HFFc6 (cell line): ENCODE results near the gene RCN1. TPM values are rescaled to one million over a fixed set of nuclear protein-coding genes. Genes with fewer than 3 reads are reported as not detected.

Experiments used
- DNase-seq: peaks from one replicate; pipeline ENCODE4 v3.0.0-alpha.2; 2018
- H3K27ac Mint-ChIP-seq: 2 replicates; pipeline ENCODE4 v1.8.0; 2020; ENCODE audit warnings: mild to moderate bottlenecking, mixed read lengths
- H3K27me3 Mint-ChIP-seq: 2 replicates; pipeline ENCODE4 v1.8.0; 2021; ENCODE audit warnings: mild to moderate bottlenecking, moderate library complexity, mixed read lengths; ENCODE audit not compliant: insufficient read depth
- H3K36me3 Mint-ChIP-seq: 2 replicates; pipeline ENCODE4 v1.8.0; 2021; ENCODE audit warnings: low read depth, mixed read lengths
- H3K4me1 Mint-ChIP-seq: 2 replicates; pipeline ENCODE4 v1.8.0; 2020; ENCODE audit warnings: low read depth, mixed read lengths
- H3K4me3 Mint-ChIP-seq: 2 replicates; pipeline ENCODE4 v1.8.0; 2020; ENCODE audit warnings: mild to moderate bottlenecking, moderate library complexity, mixed read lengths
- H3K9me3 Mint-ChIP-seq: 2 replicates; pipeline ENCODE4 v1.8.0; 2020; ENCODE audit warnings: mild to moderate bottlenecking, mixed read lengths
- CTCF ChIP-seq: fragments of 200-600 bp; sonication (generic); IDR thresholded peaks from 2 replicates; pipeline ENCODE4 v1.5.0; 2021; ENCODE audit warnings: antibody characterized with exemption, mild to moderate bottlenecking
- total RNA-seq, 6 experiments: library from RNA; stranded (reverse); fragmentation: NEBNext Ultra II Directional; extraction: Animal tissue kit (Norgen Biotek cat#: 25700); gene quantifications; 2 replicates in 1 of 6; 3 replicates in 5 of 6; pipeline ENCODE4 v1.2.3, GENCODE V29; 2021

The RCN1 gene
- total RNA-seq, 6 experiments from 2014 or later = 212 to 294 (median 264) TPM

GRCh38 chr11:32122200-32122599, 31.3 kb downstream of the RCN1 start:
- Mint-ChIP-seq H3K27me3 (peaks cover 13% of the 10 kb centered on the region), H3K4me1 (peaks cover 13% of the 10 kb centered on the region), H3K9me3 (peaks cover 4% of the 10 kb centered on the region; the same call in 1 of the 2 replicates), H3K36me3 (peaks cover 6% of the 10 kb centered on the region), H3K27ac (no peak overlapping the region), H3K4me3 (no peak overlapping the region)
- no peak for DNase-seq
- no peak for TF ChIP-seq CTCF

- peak; percentile 45 for DNase-seq
- H3K4me1 Mint-ChIP-seq = peaks cover 28% of the 10 kb centered on the region
- H3K4me3 Mint-ChIP-seq = no peak overlapping the region
- H3K27ac Mint-ChIP-seq = no peak overlapping the region
- H3K27me3 Mint-ChIP-seq = peaks cover 8% of the 10 kb centered on the region
- peaks cover 11% of the 10 kb centered on the region for H3K9me3 Mint-ChIP-seq
- peaks cover 5% of the 10 kb centered on the region; the same call in 1 of the 2 replicates for H3K36me3 Mint-ChIP-seq
- TF ChIP-seq CTCF = no peak
Measured at GRCh38 chr11:32131321-32131720, 40.4 kb downstream of the RCN1 start.

GRCh38 chr11:32136657-32137056, 45.8 kb downstream of the RCN1 start:
- peaks cover 40% of the 10 kb centered on the region for H3K4me1 Mint-ChIP-seq
- TF ChIP-seq CTCF = no peak
- H3K27me3 Mint-ChIP-seq = peaks cover 2% of the 10 kb centered on the region; the same call in 1 of the 2 replicates
- no peak for DNase-seq
- no peaks in the 10 kb centered on the region for H3K9me3 Mint-ChIP-seq
- H3K36me3 Mint-ChIP-seq = no peaks in the 10 kb centered on the region
- no peak overlapping the region for H3K4me3 Mint-ChIP-seq
- H3K27ac Mint-ChIP-seq = peak overlapping the region; percentile 90

- H3K4me3 Mint-ChIP-seq = peak overlapping the region; percentile 23; the same call in 1 of the 2 replicates
- peak; percentile 94 for DNase-seq
- H3K27ac Mint-ChIP-seq = peak overlapping the region; percentile 90
- peaks cover 37% of the 10 kb centered on the region for H3K4me1 Mint-ChIP-seq
- H3K36me3 Mint-ChIP-seq = no peaks in the 10 kb centered on the region
- H3K27me3 Mint-ChIP-seq = peaks cover 2% of the 10 kb centered on the region; the same call in 1 of the 2 replicates
- TF ChIP-seq CTCF = no peak
- H3K9me3 Mint-ChIP-seq = no peaks in the 10 kb centered on the region
Measured at GRCh38 chr11:32137263-32137662, 46.4 kb downstream of the RCN1 start.

- Mint-ChIP-seq H3K4me3 (no peak overlapping the region), H3K27ac (peak overlapping the region; percentile 90), H3K9me3 (no peaks in the 10 kb centered on the region), H3K36me3 (no peaks in the 10 kb centered on the region), H3K27me3 (peaks cover 2% of the 10 kb centered on the region; the same call in 1 of the 2 replicates), H3K4me1 (peaks cover 32% of the 10 kb centered on the region)
- DNase-seq = no peak
- TF ChIP-seq CTCF = no peak
Measured at GRCh38 chr11:32137869-32138268, 47.0 kb downstream of the RCN1 start.
